GM12865 (cell line): Measurements from ENCODE around the gene SCTR.

Experiments used
- DNase-seq: peaks from one replicate; pipeline ENCODE4 v3.0.0; 2010; ENCODE audit warnings: low read depth
- H3K4me3 ChIP-seq: 2 replicates; pipeline ENCODE4 v1.5.1; 2011; ENCODE audit warnings: mild to moderate bottlenecking, low read depth, low read length, control low read depth
- TF ChIP-seq, protein P1 (sequence below): IDR thresholded peaks from 2 replicates; pipeline ENCODE4 v1.5.1; 2011; ENCODE audit warnings: low read length, control low read depth, low read depth, inconsistent platforms; ENCODE audit not compliant: insufficient read depth; ENCODE audit errors: missing control alignments

The SCTR gene

GRCh38 chr2:119490106-119490505 lies 34.2 kb downstream of the SCTR start:
- TF ChIP-seq, protein P1, sequence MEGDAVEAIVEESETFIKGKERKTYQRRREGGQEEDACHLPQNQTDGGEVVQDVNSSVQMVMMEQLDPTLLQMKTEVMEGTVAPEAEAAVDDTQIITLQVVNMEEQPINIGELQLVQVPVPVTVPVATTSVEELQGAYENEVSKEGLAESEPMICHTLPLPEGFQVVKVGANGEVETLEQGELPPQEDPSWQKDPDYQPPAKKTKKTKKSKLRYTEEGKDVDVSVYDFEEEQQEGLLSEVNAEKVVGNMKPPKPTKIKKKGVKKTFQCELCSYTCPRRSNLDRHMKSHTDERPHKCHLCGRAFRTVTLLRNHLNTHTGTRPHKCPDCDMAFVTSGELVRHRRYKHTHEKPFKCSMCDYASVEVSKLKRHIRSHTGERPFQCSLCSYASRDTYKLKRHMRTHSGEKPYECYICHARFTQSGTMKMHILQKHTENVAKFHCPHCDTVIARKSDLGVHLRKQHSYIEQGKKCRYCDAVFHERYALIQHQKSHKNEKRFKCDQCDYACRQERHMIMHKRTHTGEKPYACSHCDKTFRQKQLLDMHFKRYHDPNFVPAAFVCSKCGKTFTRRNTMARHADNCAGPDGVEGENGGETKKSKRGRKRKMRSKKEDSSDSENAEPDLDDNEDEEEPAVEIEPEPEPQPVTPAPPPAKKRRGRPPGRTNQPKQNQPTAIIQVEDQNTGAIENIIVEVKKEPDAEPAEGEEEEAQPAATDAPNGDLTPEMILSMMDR = no peak

GRCh38 chr2:119489232-119489952 lies 34.9 kb downstream of the SCTR start:
- no peak for DNase-seq
- H3K4me3 ChIP-seq = no peak overlapping the region
- TF ChIP-seq, protein P1 = no peak

More at GRCh38 chr2:119490106-119490505, 34.2 kb downstream of the SCTR start:
- DNase-seq = no peak
- H3K4me3 ChIP-seq = no peak overlapping the region

- TF ChIP-seq, protein P1 = no peak
- no peak overlapping the region for H3K4me3 ChIP-seq
- no peak for DNase-seq
Observed at GRCh38 chr2:119488245-119489214, 35.8 kb downstream of the SCTR start.

- no peak overlapping the region for H3K4me3 ChIP-seq
- no peak for DNase-seq
- TF ChIP-seq, protein P1 = no peak
Observed at GRCh38 chr2:119487434-119488244, 36.6 kb downstream of the SCTR start.

DNA sequence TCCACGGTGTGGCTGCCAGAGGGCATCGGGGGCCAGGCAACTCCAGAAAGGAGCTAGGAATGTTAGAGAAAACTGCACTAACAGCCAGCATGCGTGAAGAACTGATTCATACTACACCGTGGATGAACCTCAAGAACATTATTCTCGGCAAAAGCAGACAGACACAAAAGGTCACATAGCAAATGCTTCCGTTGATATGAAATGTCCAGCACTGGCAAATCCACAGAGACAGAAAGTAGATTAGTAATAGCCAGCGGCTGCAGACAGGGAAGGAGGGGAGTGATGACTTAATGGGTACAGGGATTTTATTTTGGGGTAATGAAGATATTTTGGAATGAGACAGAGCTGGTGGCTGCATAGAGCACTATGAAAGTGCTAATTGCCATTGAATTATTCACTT lies 37.4 kb downstream of the SCTR start:
- no peak overlapping the region for H3K4me3 ChIP-seq
- TF ChIP-seq, protein P1 = no peak
- no peak for DNase-seq

DNA sequence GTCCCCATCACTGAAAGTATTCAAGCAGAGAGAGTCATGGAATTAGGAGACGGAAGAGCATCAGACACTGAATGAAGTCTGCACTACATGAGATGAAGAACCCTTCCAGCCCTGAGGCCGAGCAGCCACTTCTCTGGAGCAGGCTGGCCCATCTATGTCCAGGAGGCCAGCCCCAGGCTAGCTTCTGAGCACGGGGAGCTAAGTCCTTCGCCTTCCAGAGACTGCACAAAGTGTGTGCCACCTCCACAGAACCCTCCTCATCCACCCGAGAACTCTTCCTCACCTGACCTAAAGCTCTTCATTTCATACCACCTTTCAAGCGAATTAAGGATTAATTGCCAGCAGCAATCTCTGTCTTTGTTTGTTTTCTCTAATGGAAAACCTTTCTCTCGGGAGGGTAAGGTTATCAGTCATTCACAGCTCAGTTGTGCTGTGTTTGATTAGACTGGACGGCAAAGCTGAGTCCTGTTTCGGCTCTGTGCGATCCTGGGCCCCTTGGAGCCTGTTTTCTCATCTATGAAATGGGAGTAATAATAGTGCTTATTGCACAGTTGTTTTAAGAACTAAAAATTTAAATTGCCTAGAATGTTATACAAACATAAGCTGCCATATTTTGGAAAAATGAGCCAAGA lies 38.0 kb downstream of the SCTR start:
- no peak for DNase-seq
- TF ChIP-seq, protein P1 = no peak

More for the DNA sequence above, 38.0 kb downstream of the SCTR start:
- H3K4me3 ChIP-seq = no peak overlapping the region
